AG08396 (cell line): Measurements from ENCODE around the gene HSD11B2.

ENCODE experiments used
- DNase-seq: peaks from one replicate; pipeline ENCODE4 v3.0.0; 2012; ENCODE audit warnings: low spot score, mixed read lengths

The HSD11B2 gene

DNA sequence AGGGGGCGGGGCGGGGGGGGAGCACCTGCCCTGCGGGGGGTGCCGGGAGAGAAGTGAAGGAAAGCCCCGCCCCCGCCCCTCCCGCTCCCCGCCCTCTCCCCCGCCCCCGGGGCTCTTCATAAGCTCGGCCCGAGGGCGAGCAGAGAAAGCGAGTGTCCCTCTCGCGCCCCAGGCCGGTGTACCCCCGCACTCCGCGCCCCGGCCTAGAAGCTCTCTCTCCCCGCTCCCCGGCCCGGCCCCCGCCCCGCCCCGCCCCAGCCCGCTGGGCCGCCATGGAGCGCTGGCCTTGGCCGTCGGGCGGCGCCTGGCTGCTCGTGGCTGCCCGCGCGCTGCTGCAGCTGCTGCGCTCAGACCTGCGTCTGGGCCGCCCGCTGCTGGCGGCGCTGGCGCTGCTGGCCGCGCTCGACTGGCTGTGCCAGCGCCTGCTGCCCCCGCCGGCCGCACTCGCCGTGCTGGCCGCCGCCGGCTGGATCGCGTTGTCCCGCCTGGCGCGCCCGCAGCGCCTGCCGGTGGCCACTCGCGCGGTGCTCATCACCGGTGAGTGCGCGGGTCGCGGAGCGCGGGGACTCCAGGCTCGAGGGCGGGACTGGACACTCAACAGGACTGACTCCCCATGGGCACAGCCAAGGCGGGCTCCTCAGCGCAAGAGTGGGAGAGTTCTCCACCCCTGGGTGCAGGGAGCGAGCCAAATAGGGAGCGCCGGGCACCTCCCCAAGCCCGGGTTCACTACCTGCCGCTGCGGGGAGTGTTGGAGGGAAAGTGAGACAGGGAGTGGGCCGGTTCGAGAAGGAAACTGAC lies at the start of gene HSD11B2:
Gene HSD11B2, plus strand, starts transcription at position 145 of the 798 bp plus-strand sequence. Its CDS starts 128 bp downstream, at position 273.
- peak; percentile 86 for DNase-seq

GRCh38 chr16:67383284-67383683 lies 47.6 kb upstream of the HSD11B2 start:
- no peak for DNase-seq

DNA sequence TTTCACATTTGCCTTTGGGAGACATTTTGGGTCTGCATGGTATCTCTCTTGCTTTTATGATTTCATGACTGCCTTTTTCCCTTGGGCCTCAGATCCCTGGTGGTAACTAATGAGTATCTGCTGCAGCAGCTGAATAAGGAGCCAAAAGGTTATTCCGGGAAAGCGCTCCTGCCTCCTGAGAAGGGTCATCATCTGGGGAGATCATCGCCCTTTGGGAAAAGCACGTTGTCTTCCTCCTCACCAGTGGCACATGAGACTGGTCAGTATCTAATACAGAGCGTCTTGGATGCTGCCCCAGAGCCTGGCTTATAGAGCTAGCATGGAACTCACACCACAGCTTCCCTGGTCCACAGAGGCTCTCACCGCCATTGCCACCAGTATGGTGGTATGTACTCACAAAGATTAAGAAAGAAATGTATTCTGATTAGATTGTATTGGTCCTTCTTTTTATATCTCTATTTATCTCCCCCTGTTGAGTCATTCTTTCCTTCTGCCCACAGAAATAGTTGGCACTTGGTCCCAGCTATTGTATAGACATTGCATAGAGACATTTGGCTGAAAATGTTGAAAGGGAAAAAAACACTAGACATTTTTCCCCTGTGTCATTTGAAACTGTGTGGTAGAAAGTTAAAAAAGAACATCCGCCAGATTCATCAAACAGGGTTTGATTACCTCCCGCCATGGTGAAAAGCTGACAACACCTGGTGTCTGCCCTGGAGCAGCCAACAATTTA lies 46.0 kb upstream of the HSD11B2 start:
- no peak for DNase-seq

GRCh38 chr16:67386861-67387455 lies 44.0 kb upstream of the HSD11B2 start:
- DNase-seq = no peak

GRCh38 chr16:67387479-67388079 lies 43.3 kb upstream of the HSD11B2 start:
- DNase-seq = no peak

DNA sequence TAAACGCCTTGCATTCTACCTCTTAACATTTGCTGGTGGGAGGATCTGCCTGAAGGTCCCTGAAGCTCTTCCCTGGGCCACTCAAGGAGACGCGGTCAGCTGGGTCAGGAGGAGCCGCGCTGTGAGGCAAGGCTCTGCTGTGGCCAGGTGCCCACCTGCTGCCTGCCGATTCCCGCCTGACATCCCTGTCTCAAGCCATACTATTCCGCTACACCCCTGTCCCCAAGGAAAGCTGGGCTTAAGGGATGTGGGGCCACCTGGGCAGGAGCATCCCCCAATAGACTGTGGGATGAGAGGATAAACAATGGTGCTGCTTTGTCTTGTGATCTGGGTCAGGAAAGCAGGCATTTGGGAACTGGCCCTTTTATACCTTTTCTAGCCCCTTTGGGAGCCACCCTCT lies 42.7 kb upstream of the HSD11B2 start:
- DNase-seq = no peak

DNA sequence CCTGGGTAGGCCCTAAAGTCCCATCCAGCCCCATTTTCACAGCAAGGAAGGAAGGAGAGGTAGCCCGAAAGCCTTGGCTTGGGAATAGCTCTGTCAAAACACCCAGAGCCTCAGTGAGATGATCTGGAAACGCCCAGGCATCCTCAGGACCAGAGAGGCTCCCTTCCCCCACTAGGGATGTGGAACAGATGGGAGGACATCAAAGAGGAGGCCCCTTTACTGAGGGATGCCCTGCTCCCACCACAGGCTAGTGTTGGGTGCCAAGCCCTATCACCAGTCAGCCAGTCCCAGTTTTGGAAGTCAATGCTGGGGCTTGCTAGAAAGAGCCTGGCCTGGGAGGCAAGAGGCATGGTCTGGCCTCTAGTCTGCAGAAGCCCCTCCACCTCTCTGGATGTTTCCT lies 42.3 kb upstream of the HSD11B2 start:
- no peak for DNase-seq

GRCh38 chr16:67389911-67390815 lies 40.8 kb upstream of the HSD11B2 start:
- DNase-seq = no peak

DNA sequence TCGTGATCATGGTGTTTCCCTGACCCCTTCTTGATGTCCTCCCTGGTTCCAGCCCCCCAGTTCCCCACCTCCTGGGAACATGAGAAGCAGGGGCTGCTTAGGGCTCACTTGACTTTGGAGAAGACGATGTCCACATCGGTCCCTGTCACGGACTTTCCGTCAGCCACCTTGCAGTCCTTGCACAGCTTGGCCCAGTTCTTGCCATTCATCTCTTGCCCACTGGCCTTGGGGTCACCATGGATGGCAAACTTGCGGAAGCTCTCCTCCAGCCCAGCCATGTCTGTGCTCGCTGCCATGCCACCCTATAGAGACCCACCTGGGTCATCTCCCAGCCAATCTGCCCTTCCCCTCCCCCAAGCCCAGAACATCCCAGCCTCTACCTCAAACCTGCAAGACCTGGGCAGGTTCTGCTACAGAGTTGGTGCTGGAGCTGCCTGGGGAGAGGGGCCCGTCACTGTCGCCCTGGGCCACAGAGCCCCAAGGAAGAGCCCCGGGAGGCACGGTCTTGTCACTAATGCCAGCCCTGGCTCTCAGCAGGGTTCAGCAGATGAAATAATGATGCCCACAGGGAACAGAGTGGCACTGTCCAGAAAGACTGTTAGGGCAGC lies 40.0 kb upstream of the HSD11B2 start:
- no peak for DNase-seq

GRCh38 chr16:67391424-67392300 lies 39.3 kb upstream of the HSD11B2 start:
- DNase-seq = no peak

- DNase-seq = no peak
Measured at GRCh38 chr16:67392301-67393059, 38.4 kb upstream of the HSD11B2 start.

DNA sequence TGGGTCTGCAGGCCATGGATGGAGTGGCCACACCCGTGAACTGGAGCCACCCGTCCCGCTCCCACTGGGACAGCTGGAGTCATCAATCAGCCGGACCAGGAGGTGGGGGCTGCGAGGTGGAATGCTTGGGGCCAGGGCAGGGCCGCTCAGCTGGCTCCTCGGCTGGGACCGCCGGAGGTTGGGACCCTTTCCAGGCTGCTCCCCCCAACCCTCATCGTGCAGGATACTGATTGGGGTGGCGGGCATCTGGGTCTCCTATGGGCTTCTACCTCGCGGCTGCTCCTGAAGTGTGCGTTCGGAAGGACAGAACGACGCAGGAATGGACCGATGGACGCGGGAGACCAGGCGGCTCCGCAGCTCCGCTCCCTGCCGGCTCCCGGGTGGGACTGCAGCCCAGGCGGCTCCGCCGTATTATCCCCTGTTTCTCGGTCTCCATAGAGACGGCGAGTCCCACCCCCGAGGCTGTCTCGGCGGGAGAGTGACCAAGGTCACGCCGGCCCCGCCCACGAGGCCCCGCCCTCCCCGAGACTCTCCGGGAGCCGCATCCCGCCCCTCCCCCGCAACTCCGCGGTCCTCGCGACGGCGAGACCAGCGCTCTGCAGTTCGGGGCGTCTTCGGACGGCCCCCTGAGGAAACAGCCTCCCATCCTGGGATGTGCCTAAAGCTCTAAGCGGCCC lies 37.7 kb upstream of the HSD11B2 start, which contains the start of gene TPPP3:
Gene TPPP3, minus strand, starts transcription at position 388 of the 677 bp plus-strand sequence. CDS start 2,387 bp downstream, outside the sequence.
- DNase-seq = peak; percentile 95

- no peak for DNase-seq
Measured at GRCh38 chr16:67393788-67394154, 37.1 kb upstream of the HSD11B2 start.

GRCh38 chr16:67394155-67395104 lies 36.5 kb upstream of the HSD11B2 start:
- DNase-seq = no peak

- no peak for DNase-seq
Measured at GRCh38 chr16:67395105-67395457, 35.8 kb upstream of the HSD11B2 start.

DNA sequence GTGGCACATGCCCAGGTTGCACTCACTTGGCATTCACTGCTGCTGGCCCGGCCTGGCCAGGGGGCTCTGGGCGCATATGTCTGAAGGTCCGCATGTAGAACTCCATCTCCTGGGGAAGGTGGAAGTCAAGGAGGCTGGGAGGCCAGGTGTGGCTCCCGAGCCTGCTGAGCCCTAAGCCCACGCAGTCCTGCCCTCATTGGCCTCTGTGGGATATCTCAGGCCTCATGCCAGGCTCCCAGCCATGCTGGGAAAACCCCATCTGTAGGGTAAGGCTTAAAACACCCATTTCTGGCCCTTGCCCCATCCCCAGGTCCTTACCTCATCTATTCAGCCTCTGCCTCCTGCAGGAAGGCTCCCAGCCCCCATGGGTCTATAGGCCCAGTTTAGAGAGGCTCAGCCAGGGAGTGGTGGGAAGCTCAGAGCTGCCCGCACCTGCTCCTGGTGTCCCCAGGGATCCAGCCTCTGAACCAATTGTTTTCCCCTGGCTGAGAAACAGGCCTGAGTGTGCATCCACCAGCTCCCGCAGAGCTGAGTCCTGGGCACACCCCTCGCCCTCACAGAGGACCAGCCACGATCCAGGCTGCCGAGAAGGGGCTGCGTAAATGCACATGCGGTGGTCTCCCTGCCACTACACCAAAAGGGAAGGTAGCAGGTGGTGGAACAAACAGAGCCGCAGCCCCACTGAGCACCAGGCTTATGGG lies 35.3 kb upstream of the HSD11B2 start:
- no peak for DNase-seq
